Measurements from ENCODE around the gene ZNF516. TPM values are rescaled to one million over a fixed set of nuclear protein-coding genes. Genes with fewer than 3 reads are reported as not detected.

Gene ZNF516
- total and polyA plus RNA-seq, 10 of the 15 experiments (the other 5 are each of a cell fraction or from before 2014, with no cell fraction given), result 2.0 to 32.0 (median 8.3) TPM

GRCh38 chr18:76499637-76500340 is 4.7 kb upstream of the ZNF516 start (continued):
- peak; percentile 66 for TF ChIP-seq CUX1 (IDR thresholded peaks at IDR 0.05; ENCODE audit: insufficient replicate concordance, low read depth, low read length)
- TF ChIP-seq MEF2A (IDR thresholded peaks at IDR 0.05; ENCODE audit: insufficient read depth, low read depth, low read length), result 0 out of 2 replicates have a peak, but pooled peaks have one; percentile 48
- TF ChIP-seq TCF7 (IDR thresholded peaks at IDR 0.05; ENCODE audit: borderline replicate concordance), result 0 out of 2 replicates have a peak, but pooled peaks have one; percentile 54
- TF ChIP-seq CHD1 (IDR thresholded peaks at IDR 0.05; ENCODE audit: low read depth, low read length), result no peak
- TF ChIP-seq MTA3 (IDR thresholded peaks at IDR 0.05; ENCODE audit: borderline replicate concordance, low read length), result peak; percentile 65; the same call in 1 of the 2 replicates
- peak; percentile 62 for TF ChIP-seq MEF2B (IDR thresholded peaks at IDR 0.05; ENCODE audit: partially characterized antibody, poor library complexity, severe bottlenecking)
- TF ChIP-seq EGR1 (IDR thresholded peaks at IDR 0.05; ENCODE audit: borderline replicate concordance in 1 of 2, low read depth in 2 of 2, low read length in 2 of 2), result no peak
- TF ChIP-seq BCL11A (IDR thresholded peaks at IDR 0.05; ENCODE audit: low read depth, low read length), result peak; percentile 88
- TF ChIP-seq ATF7 (IDR thresholded peaks at IDR 0.05; ENCODE audit: low read depth), result peak; percentile 92
- TF ChIP-seq YBX1 (IDR thresholded peaks at IDR 0.05), result no peak
- peak; percentile 98 for TF ChIP-seq NR2F1 (conservative IDR thresholded peaks at IDR 0.05)
- TF ChIP-seq BHLHE40 (IDR thresholded peaks at IDR 0.05; ENCODE audit: borderline replicate concordance in 1 of 2, low read depth in 2 of 2, low read length in 1 of 2), result peak; percentile 97 to 98
- no peak for TF ChIP-seq SIX5 (IDR thresholded peaks at IDR 0.05; ENCODE audit: low read depth, low read length, severe bottlenecking)
- no peak for TF ChIP-seq SP1 (IDR thresholded peaks at IDR 0.05; ENCODE audit: low read depth, low read length)
- TF ChIP-seq SMAD1 (IDR thresholded peaks at IDR 0.05; ENCODE audit: low read depth, partially characterized antibody), result peak; percentile 58
- peak; percentile 85 for TF ChIP-seq MYB (IDR thresholded peaks at IDR 0.05; ENCODE audit: borderline replicate concordance, low read depth, low read length)
- peak; percentile 79; the same call in 1 of the 2 replicates for TF ChIP-seq CHD2 (IDR thresholded peaks at IDR 0.05; ENCODE audit: borderline replicate concordance, low read depth, low read length)
- TF ChIP-seq, protein P1, sequence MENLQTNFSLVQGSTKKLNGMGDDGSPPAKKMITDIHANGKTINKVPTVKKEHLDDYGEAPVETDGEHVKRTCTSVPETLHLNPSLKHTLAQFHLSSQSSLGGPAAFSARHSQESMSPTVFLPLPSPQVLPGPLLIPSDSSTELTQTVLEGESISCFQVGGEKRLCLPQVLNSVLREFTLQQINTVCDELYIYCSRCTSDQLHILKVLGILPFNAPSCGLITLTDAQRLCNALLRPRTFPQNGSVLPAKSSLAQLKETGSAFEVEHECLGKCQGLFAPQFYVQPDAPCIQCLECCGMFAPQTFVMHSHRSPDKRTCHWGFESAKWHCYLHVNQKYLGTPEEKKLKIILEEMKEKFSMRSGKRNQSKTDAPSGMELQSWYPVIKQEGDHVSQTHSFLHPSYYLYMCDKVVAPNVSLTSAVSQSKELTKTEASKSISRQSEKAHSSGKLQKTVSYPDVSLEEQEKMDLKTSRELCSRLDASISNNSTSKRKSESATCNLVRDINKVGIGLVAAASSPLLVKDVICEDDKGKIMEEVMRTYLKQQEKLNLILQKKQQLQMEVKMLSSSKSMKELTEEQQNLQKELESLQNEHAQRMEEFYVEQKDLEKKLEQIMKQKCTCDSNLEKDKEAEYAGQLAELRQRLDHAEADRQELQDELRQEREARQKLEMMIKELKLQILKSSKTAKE (IDR thresholded peaks at IDR 0.05; ENCODE audit: low read depth, poor library complexity, severe bottlenecking), result peak; percentile 85
- TF ChIP-seq MXI1 (IDR thresholded peaks at IDR 0.05; ENCODE audit: low read depth, low read length), result no peak; the same call in 1 of the 2 replicates
- peak; percentile 88 for TF ChIP-seq NFIC (IDR thresholded peaks at IDR 0.05; ENCODE audit: low read depth, low read length)
- TF ChIP-seq CREB1 (IDR thresholded peaks at IDR 0.05; ENCODE audit: low read depth), result peak; percentile 68
- TF ChIP-seq NR2C1 (IDR thresholded peaks at IDR 0.05), result no peak
- TF ChIP-seq ZNF24 (IDR thresholded peaks at IDR 0.05), result no peak
- no peak for TF ChIP-seq SREBF2 (IDR thresholded peaks at IDR 0.05; ENCODE audit: low read length)
- TF ChIP-seq PAX5 (IDR thresholded peaks at IDR 0.05; ENCODE audit: borderline replicate concordance, low read depth, low read length), result peak; percentile 99

Data from GM12878 (cell line).